ENCODE measurements around the gene LTN1.

DNA sequence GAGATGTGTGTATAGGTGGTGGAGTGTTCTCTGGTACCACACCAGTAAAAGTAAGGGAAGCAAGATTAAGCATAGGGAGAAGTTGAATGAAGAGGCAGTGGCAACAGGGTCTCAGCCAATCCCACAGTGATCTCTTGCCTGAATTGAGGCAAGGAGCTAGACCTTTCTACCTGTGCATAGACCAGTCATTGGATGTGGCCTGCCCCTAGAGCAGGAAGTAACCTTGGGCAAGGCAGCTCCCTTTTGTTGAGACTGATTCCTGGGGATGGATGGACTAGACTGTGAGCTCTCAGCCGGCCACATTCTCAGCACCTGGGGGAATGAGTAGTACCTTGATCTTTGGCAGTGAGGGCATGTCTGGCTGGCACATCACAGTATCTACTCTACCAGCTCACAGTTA is 38.2 kb upstream of the LTN1 start:
- TF ChIP-seq, protein P1, sequence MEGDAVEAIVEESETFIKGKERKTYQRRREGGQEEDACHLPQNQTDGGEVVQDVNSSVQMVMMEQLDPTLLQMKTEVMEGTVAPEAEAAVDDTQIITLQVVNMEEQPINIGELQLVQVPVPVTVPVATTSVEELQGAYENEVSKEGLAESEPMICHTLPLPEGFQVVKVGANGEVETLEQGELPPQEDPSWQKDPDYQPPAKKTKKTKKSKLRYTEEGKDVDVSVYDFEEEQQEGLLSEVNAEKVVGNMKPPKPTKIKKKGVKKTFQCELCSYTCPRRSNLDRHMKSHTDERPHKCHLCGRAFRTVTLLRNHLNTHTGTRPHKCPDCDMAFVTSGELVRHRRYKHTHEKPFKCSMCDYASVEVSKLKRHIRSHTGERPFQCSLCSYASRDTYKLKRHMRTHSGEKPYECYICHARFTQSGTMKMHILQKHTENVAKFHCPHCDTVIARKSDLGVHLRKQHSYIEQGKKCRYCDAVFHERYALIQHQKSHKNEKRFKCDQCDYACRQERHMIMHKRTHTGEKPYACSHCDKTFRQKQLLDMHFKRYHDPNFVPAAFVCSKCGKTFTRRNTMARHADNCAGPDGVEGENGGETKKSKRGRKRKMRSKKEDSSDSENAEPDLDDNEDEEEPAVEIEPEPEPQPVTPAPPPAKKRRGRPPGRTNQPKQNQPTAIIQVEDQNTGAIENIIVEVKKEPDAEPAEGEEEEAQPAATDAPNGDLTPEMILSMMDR (IDR thresholded peaks at IDR 0.05; ENCODE audit: low read depth, low read length, poor library complexity, severe bottlenecking) = no peak
- no peak for TF ChIP-seq EZH2phosphoT487 (IDR thresholded peaks at IDR 0.05; ENCODE audit: borderline replicate concordance, low read length)
